DMS114 treated with DMSO at 0.1 percent for 48 hours (cell line): Measurements from ENCODE around the gene PITPNC1.
"Not testable (repeated sequence)": the region's sequence is repeated elsewhere in the genome, so short reads cannot be mapped to it uniquely, and the experiment has no call there.

ENCODE experiments used
- DNase-seq: peaks from one replicate; lab custom pipeline; 2025; ENCODE audit not compliant: unreplicated experiment; lab: John Stamatoyannopoulos, UW

Gene PITPNC1

DNA sequence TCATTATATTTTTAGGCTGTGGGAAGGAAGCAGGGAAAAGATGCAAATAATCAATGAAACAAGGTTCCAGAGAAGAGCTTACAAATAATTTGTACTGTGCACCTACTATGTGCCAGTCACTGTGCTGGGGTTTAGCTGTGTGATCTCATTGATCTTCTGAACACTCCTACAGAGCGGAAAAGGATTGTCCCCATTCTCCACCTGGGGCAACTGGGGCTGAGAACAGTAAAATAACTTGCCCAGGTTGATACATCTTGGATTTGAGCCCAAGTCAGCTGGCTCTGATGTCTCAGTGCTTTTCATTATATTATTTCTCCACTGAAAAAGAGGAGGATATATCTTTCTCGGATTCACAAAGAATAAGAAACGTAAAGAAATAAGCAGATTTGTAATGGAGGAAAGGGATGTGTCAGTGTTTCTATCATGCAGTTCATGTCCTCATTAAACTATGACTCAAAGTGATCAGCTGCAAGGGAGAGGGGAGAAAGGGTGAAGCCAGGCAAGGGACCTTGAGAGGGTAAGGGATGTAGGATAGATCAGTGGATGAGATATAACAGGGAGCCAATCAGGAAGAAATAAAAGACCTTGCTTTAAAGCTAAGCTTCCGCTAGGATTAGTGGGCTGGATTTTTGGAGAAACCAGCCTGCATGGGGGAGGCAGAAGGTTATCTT, 197.0 kb downstream of the PITPNC1 start:
- DNase-seq: no peak

DNA sequence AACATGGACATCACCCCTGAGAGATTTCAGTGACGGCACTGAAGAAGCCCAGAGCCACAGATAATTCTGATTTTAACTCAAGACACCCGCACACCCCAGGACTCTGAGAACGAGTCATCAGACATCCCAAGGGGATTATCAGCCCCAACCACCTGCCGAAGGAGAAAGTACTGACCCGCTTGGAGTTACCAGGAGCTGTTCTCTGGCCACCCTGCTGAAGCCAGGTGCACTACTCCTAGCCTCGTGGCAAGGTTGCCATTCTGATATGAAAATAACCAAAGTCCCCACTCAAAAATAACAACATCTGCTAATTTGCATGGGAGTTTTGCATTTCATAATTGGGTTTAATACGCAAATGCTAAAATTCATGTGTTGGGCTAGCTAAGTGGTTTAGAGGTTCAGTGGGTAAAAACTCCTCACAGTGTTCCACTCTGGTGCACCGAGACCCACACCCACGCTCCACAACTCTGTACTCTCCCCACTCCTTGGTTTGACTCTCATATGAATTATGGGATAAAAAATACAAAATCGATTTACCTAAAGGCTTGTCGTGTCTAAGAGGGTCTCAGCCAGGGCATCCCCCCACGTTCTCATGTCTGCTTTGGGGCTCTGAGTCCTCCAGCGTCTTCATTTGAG, 197.7 kb downstream of the PITPNC1 start:
- no peak for DNase-seq

DNA sequence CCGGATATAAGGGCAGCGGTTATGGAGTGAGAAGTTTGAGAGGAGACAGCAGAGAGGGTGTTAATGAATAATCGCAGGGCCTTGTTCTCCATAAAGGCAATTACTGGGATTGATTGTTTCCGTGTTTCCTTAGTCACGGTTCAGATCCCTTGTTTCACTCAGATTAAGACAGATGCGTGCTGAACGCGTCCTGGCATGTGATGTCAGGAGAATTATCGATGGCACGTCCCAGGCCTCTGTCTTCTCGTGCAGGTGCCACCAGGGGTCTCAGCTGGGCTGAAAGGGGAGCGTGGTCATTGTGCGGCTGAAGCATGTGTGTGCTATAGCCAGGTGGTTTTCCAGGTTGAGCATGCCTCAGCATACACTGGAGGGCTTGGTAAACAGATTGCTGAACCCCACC, 198.2 kb downstream of the PITPNC1 start:
- no peak for DNase-seq

GRCh38 chr17:67576471-67577115, 199.5 kb downstream of the PITPNC1 start:
- DNase-seq: no peak

DNA sequence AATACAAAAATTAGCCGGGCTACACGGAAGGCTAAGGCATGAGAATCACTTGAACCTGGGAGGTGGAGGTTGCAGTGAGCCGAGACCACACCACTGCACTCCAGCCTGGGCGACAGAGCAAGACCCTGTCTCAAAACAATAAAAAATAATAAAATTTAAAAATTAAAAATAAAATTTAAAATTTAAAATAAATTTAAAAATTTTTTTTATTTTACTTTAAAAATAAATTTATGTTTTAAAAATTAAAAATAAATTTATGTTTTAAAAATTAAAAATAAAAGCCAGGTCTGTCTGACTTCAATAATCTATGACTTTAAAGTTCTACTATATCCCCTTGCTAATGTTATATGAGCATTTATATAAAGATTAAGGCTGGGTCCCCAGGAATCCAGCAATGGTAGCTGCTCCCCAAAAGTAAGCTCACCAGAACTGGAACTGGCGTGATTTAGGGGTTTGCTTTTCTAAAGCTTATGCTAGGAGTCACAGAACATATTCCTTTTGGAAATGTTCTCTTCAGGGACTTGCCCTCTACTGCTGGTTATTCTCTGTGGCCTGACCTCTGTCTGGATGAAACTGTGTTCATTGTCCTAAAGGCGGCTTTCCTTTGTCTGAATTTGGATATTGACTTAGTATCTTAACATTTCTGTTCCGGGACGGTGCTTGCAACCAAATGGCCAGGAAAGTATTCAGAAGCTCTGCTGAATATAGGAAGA, 200.5 kb downstream of the PITPNC1 start:
- no peak for DNase-seq

DNA sequence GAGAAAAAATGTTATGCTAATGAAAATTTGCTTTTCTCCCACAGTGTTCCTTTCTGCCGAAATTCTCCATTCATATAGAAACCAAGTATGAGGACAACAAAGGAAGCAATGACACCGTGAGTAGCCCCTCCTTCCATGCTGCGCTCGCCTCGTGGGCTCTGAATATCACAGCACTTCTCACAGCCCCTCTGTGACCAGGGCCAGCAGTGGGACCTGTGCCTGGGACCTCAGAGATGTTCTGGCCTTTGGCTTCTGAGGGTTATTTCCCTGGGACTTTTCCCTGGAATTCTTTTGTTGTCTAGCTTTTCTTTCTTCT, 201.0 kb downstream of the PITPNC1 start:
- DNase-seq: no peak

- DNase-seq: not testable (repeated sequence)
These were observed 201.8 kb downstream of the PITPNC1 start for GRCh38 chr17:67578679-67579405.

- DNase-seq: no peak
These were observed 205.6 kb downstream of the PITPNC1 start for GRCh38 chr17:67582673-67583081.

GRCh38 chr17:67585077-67585602, 208.1 kb downstream of the PITPNC1 start:
- no peak for DNase-seq

- DNase-seq: no peak
These were observed 211.2 kb downstream of the PITPNC1 start for GRCh38 chr17:67588326-67588725.

DNA sequence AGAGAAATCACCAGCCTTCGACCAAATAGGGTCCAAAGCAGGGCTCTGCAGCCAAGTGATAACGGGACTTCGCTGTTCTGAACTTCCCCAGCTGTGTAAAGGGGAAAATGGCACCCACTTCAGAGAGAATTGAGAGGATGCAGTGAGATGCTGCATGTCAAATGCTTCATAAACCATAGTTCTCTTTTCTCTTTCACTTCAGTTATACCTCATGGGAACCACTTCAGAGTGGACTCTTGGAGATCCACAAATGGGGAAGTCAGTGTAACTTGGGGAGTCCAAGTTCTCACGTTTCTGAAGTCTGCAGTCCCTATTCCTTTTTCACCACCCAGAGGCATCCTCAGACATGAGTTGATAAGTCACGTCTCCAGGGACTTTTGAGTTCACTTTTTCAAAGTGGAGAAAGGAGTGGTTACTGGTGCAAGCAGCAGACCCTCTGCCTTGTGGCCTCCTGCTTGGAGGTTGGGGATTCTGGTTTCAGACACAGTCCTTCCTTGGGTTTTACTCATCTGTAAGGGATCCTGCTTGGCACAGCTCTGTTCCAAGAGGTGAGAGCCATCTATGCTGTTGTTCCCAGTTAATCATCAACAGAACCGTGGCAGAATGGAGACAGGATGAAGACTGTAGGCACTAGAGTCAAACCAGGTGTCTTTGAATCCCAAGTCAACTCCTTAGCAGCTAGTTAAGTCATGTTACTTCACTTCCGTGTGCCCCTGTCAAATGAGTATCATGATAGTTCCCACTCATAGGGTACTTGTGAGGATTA, 217.2 kb downstream of the PITPNC1 start:
- no peak for DNase-seq

- DNase-seq: no peak
These were observed 223.3 kb downstream of the PITPNC1 start for GRCh38 chr17:67600408-67600807.

DNA sequence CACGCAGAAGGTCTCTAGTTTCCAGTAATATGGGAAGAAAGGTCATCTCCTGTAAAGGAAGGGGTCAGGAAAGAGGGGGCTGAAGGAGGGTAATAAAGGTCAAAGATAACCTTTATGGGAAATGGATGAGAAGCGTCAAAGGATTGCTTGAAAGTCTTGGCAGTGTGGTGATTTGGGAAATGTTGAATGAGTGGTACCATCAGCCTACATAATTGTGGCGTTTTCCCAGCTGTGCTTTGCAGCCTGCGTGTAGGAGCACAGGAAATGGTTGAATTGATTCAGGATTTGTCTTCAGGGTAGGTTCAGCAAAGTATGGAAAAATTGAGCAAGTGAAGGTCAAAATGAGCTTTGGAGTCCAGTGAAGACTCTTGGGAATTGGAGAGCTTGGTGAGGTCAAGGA, 224.8 kb downstream of the PITPNC1 start:
- DNase-seq: no peak

DNA sequence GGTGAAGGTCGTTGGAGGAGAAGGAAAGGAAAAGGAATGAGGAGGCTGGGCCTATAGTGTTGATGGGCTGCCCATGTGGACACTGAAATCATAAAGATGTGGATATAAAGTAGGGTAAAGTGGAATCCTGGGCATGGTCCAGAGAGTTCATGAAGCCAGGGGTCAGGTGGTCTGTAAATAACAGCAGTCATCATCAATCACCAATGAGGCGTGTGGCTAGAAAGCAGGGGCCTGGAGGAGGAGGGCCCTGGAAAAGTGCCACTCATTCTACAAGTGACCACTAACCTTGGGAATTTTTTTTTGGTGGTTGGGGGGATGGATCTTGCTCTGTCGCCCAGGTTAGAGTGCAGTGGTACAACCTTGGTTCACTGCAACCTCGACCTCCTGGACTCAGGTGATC, 225.4 kb downstream of the PITPNC1 start:
- DNase-seq: no peak

DNA sequence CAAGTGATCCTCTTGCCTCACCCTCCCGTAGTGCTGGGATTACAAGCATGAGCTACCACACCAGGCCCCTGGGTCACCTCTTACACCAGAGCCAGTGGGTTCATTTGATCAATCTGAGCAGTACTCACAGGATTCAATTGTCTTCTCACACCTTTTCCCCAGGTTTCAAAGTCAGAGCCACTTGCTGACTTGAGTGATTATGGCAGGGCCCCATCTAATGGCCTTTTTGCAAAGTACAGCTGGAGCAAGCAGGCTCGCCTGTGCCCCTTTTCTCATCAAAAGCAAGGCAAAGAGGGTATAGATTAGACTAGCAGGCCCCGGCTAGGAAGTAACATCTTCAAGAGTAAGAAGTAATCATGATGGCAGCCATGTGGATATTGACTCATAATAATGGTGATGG, 225.9 kb downstream of the PITPNC1 start:
- DNase-seq: no peak

DNA sequence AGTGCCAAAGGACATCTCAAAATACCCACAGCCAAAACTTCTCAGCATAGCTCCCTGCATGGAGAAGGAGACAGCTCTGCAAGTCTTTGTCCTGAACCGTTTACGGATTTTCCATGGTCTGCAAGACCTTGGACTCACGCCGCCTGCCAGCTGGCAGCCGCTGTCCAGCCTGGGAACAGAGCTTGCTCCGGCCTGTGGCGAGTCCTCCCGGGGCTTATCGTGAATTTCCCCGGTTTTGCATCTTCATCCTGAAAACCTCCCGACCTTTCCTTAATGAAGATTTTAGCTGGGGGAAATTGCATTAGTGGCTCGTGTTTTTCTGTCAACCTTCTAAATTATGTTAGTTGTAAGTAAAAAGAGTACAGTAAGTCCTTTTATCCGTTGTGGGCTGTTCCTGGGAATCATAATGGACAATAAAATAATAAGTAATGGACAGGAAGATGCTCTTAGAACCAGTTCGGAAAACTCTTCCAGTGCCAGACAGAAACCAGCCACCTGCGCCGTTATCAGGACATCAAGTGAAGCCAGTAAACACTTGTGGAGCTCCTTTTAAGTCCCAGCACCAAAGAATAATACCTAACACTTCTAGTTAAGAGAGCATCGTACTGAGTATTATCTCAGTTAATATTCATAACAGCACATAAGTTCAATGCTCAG, 228.3 kb downstream of the PITPNC1 start:
- no peak for DNase-seq

- no peak for DNase-seq
These were observed 229.4 kb downstream of the PITPNC1 start for GRCh38 chr17:67606471-67606870.

DNA sequence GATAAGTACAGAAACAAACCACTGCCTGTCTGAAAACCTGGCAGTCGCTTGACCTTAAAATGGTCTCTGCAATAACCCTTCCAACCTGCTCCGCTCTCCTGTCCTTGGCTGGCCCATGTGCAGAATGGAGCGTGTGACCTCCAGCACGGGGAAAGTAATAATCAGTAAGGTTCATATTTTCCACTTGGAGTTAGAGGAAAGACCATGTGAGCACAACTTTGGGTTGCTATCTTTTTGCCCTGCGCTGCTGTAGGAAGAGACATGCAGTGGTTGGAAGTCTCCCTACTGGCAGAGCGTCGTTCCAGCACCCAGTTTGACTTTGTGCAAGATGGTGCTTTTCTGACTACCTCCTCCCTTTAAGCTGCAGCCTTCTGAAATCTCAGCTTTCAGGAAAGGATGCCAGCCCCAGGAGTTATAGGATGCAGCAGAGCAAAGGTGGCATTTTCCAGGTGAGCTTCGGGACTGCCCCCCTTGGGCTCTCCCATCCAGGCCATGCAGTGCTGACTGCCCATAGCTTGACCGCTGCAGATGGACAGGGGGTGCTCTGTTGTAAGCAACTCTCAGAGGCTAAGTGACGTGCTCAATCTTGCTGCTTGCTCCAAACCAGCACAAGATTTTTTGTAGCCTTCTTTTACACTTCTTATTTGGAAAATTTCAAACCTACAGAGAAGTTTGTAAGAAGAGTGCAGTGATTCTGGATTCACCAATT, 230.0 kb downstream of the PITPNC1 start:
- no peak for DNase-seq

DNA sequence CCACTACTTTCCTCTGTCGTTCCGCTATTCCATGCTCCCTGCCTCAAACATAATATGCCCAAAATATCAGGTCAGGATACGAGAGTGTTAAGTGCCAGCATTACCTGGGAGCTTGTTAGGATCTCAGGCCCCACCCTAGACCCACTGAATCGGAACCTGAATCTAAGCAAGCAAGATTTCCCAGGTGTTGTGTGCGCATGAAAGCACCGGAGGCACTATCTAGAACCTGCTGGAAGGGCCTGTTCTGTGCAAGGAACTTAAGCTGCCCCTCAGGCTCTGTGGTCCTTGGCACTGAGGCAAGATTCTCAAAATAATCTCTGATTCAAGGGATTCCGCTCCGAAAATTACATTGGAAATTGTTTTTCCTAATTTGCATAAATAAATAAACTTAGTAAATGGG, 233.0 kb downstream of the PITPNC1 start:
- no peak for DNase-seq
